B cell (primary cell): ENCODE results near the gene ACSF2.

Experiments
- EZH2 ChIP-seq: IDR thresholded peaks from 2 replicates; pipeline ENCODE4 v1.6.1; 2012; ENCODE audit warnings: borderline replicate concordance, low read depth, mild to moderate bottlenecking, moderate library complexity, low read length; ENCODE audit not compliant: insufficient read depth, poor library complexity, severe bottlenecking
- TF ChIP-seq, protein P1 (sequence below): fragments of 200-600 bp; IDR thresholded peaks from one replicate; pipeline ENCODE4 v1.8.0; 2022; ENCODE audit warnings: antibody characterized with exemption, mild to moderate bottlenecking

DNA sequence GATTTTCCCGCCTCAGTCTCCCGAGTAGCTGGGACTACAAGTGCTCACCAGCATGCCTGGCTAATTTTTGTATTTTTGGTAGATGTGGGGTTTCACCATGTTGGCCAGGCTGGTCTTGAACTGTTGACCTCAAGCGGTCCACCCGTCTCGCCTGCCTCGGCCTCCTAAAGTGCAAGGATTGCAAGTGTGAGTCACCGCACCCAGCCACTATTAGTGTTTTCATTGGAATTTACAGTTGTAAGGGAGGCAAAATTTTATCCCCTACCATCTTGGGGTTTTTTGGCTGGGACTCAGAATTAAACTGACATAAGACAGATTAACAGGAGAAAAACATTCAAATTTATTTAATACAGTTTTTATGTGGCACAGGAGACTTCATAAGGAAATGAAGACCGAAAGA, 69.9 kb downstream of the ACSF2 start:
- TF ChIP-seq, protein P1, sequence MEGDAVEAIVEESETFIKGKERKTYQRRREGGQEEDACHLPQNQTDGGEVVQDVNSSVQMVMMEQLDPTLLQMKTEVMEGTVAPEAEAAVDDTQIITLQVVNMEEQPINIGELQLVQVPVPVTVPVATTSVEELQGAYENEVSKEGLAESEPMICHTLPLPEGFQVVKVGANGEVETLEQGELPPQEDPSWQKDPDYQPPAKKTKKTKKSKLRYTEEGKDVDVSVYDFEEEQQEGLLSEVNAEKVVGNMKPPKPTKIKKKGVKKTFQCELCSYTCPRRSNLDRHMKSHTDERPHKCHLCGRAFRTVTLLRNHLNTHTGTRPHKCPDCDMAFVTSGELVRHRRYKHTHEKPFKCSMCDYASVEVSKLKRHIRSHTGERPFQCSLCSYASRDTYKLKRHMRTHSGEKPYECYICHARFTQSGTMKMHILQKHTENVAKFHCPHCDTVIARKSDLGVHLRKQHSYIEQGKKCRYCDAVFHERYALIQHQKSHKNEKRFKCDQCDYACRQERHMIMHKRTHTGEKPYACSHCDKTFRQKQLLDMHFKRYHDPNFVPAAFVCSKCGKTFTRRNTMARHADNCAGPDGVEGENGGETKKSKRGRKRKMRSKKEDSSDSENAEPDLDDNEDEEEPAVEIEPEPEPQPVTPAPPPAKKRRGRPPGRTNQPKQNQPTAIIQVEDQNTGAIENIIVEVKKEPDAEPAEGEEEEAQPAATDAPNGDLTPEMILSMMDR = no peak
- no peak for TF ChIP-seq EZH2
